GM12878 (cell line): ENCODE measurements around the gene UBE2E1. TPM values are rescaled to one million over a fixed set of nuclear protein-coding genes. Genes with fewer than 3 reads are reported as not detected.

Experiments
- ATAC-seq: fragments of 200-7000 bp; cut with Tn5 transposase; 3 replicates; pipeline ENCODE4 v1.9.1; 2020; ENCODE audit warnings: mild to moderate bottlenecking, moderate library complexity
- BruUV-seq: library from RNA; stranded (reverse); fragments of 400-500 nt; replicated peaks from 2 replicates; lab custom pipeline; 2021; lab: Mats Ljungman, UMichigan
- CTCF ChIA-PET: fragments of 300-600 bp; sonication (Branson Sonifier 250); formaldehyde crosslinking; extraction: SDS; loops from one replicate; lab custom pipeline; 2021; ENCODE audit warnings: inconsistent platforms; lab: Yijun Ruan, JAX
- POLR2A ChIA-PET: fragments of 350-600 bp; formaldehyde crosslinking; extraction: SDS; loops from one replicate; lab custom pipeline; 2021; ENCODE audit warnings: inconsistent platforms; lab: Charles Lee
- RAD21 ChIA-PET: fragments of 300-600 bp; sonication (Branson Sonifier 250); formaldehyde crosslinking; loops from one replicate; lab custom pipeline; 2023; ENCODE audit warnings: antibody characterized with exemption; ENCODE audit not compliant: unreplicated experiment; lab: Charles Lee
- SMC1A ChIA-PET: fragments of 300-600 bp; sonication (Branson Sonifier 250); formaldehyde crosslinking; loops from one replicate; lab custom pipeline; 2023; ENCODE audit not compliant: unreplicated experiment, uncharacterized antibody; lab: Charles Lee
- DNase-seq: peaks from one replicate; pipeline ENCODE4 v3.0.0-alpha.2; 2011; ENCODE audit warnings: low read depth, low spot score
- FAIRE-seq: peaks from 3 replicates; lab custom pipeline; 2011; peaks lifted over from hg19 to GRCh38; lab: Jason Lieb, UNC
- H2AFZ ChIP-seq: 2 replicates; pipeline ENCODE4 v1.6.0; 2011; ENCODE audit warnings: low read depth, low read length, control low read depth; ENCODE audit not compliant: control insufficient read depth
- H3K27ac ChIP-seq: 2 replicates; pipeline ENCODE4 v1.5.1; 2011; ENCODE audit warnings: control low read depth; ENCODE audit not compliant: control insufficient read depth, insufficient read depth
- H3K27me3 ChIP-seq, 2 experiments: replicated peaks in 1 of 2; 2 replicates each; pipeline versions ENCODE4 v1.6.0 to v1.6.1; 2011; ENCODE audit warnings: low read length in 1 of 2; ENCODE audit not compliant: control insufficient read depth in 2 of 2, insufficient read depth in 2 of 2
- H3K36me3 ChIP-seq, 2 experiments: 2 replicates each; pipeline ENCODE4 v1.5.1; 2011; ENCODE audit warnings: low read length in 1 of 2; ENCODE audit not compliant: control insufficient read depth in 2 of 2, insufficient read depth in 2 of 2
- H3K4me1 ChIP-seq: 2 replicates; pipeline ENCODE4 v1.6.1; 2011; ENCODE audit warnings: mild to moderate bottlenecking, low read length, moderate library complexity, mixed read lengths; ENCODE audit not compliant: control insufficient read depth, insufficient read depth
- H3K4me2 ChIP-seq: 2 replicates; pipeline ENCODE4 v1.6.0; 2011; ENCODE audit warnings: control low read depth; ENCODE audit not compliant: control insufficient read depth, insufficient read depth
- H3K4me3 ChIP-seq: fragments of 200-600 bp; sonication (generic); 2 replicates; pipeline ENCODE4 v1.5.1; 2016
- H3K79me2 ChIP-seq: 2 replicates; pipeline ENCODE4 v1.6.0; 2011; ENCODE audit warnings: low read length; ENCODE audit not compliant: control insufficient read depth, insufficient read depth
- H3K9ac ChIP-seq: 2 replicates; pipeline ENCODE4 v1.8.0; 2011; ENCODE audit warnings: low read length, control low read depth, mixed read lengths; ENCODE audit not compliant: control insufficient read depth, insufficient read depth
- H3K9me3 ChIP-seq: replicated peaks from 3 replicates; pipeline ENCODE4 v1.5.1; 2011; ENCODE audit warnings: mild to moderate bottlenecking, low read length; ENCODE audit not compliant: control insufficient read depth, insufficient read depth
- H4K20me1 ChIP-seq: 2 replicates; pipeline ENCODE4 v1.6.0; 2011; ENCODE audit not compliant: control insufficient read depth, insufficient read depth
- CREB1 ChIP-seq: IDR thresholded peaks from 2 replicates; pipeline ENCODE4 v1.6.1; 2012; ENCODE audit warnings: low read depth, mild to moderate bottlenecking, inconsistent platforms
- EED ChIP-seq: sonication (generic); IDR thresholded peaks from 2 replicates; pipeline ENCODE4 v1.6.1; 2016; ENCODE audit warnings: antibody characterized with exemption, low read depth
- GATAD2B ChIP-seq: fragments of 450-650 bp; conservative IDR thresholded peaks from 2 replicates; pipeline ENCODE4 v1.6.1; 2017; ENCODE audit warnings: low read depth, mild to moderate bottlenecking, moderate library complexity
- MTA2 ChIP-seq: fragments of 450-650 bp; IDR thresholded peaks from 2 replicates; pipeline ENCODE4 v1.6.1; 2016; ENCODE audit warnings: low read depth, mild to moderate bottlenecking, moderate library complexity
- ZSCAN29 ChIP-seq: fragments of 450-650 bp; IDR thresholded peaks from 2 replicates; pipeline ENCODE4 v1.6.1; 2017; ENCODE audit warnings: mild to moderate bottlenecking, moderate library complexity
- WGBS: methylation state at CpG from one replicate; pipeline ENCODE4 v1.1.6; 2016; ENCODE audit warnings: low lambda C conversion rate; ENCODE audit not compliant: insufficient replicate concordance, insufficient coverage; ENCODE audit errors: missing lambda C conversion rate; 5-methylcytosine and 5-hydroxymethylcytosine counted together
- in situ Hi-C: fragments of 300-500 bp; cut with MboI; formaldehyde crosslinking; loops from 9 replicates; pipeline ENCODE4 v1.14.3; 2018; ENCODE audit warnings: mixed read lengths
- intact Hi-C: fragments of 100-400 bp; cut with micrococcal nuclease; formaldehyde crosslinking; loops from one replicate; pipeline ENCODE4 v1.14.2; 2022; ENCODE audit not compliant: unreplicated experiment
- polyA plus RNA-seq, 11 experiments: library from polyadenylated mRNA; depleted of rRNA in 4 of 11; unstranded in 6 of 11; stranded (reverse) in 5 of 11; fragments of >200 nt; fragmentation: Nextera tagmentation in 4 of 11; fragmentation: Illumina TruSeq in 1 of 11; extraction: Ambion mirVana in 4 of 11; extraction: Trizol in 1 of 11; gene quantifications; 1 replicate in 1 of 11; 2 replicates in 10 of 11; pipeline versions ENCODE4 v1.2.1 to v1.2.3, GENCODE V29; 2011 to 2016; ENCODE audit warnings: inconsistent platforms in 2 of 11, missing spikeins in 2 of 11, low read depth in 1 of 11
- total RNA-seq, 4 experiments: library from RNA; depleted of rRNA in 3 of 4; stranded (reverse); fragments of >200 nt in 3 of 4; fragmentation: Illumina TruSeq in 1 of 4; extraction: Trizol in 1 of 4; gene quantifications; 2 replicates each; pipeline versions ENCODE4 v1.2.1 to v1.2.3, GENCODE V29; 2013 to 2021

Gene UBE2E1
- total and polyA plus RNA-seq, 10 of the 15 experiments (the other 5 are each of a cell fraction or from before 2014, with no cell fraction given): 18.7 to 425 (median 147) TPM

GRCh38 chr3:23824699-23825444 lies 19.1 kb downstream of the UBE2E1 start:
- intact Hi-C loops: no loop called here
- ChIA-PET SMC1A (interaction anchor here (0.6 to 14.1 kb wide), 5 partner anchors 12 to 53 kb away, joined by 3 to 224 read pairs (median 3); no protein-coding TSS in a partner anchor), RAD21 (interaction anchor here (0.7 to 0.9 kb wide), 2 partner anchors 12 to 13 kb away, joined by 3 to 4 read pairs; no protein-coding TSS in a partner anchor), CTCF (interaction anchor here (1.5 kb wide), 1 partner anchor 11 kb away, joined by 3 read pairs; no protein-coding TSS in a partner anchor), POLR2A (interaction anchor here (7.8 kb wide), 1 partner anchor 15 kb away, joined by 92 read pairs; no protein-coding TSS in a partner anchor)
- H4K20me1 ChIP-seq: no peaks in the 10 kb centered on the region; the same call in 1 of the 2 replicates
- no peak for ATAC-seq
- no peak overlapping the region; the same call in 1 of the 2 replicates for H3K4me3 ChIP-seq
- H2AFZ ChIP-seq: no peak overlapping the region
- H3K79me2 ChIP-seq: peaks cover 89% of the 10 kb centered on the region
- H3K27me3 ChIP-seq: no peaks in the 10 kb centered on the region
- no peak for TF ChIP-seq ZSCAN29
- no peaks in the 10 kb centered on the region for H3K9me3 ChIP-seq
- peaks cover 40% of the 10 kb centered on the region for H3K4me1 ChIP-seq
- H3K9ac ChIP-seq: no peak overlapping the region
- 0 out of 2 replicates have a peak overlapping the region, but pooled peaks have one; percentile 18 for H3K4me2 ChIP-seq
- no peak for DNase-seq
- BruUV-seq: no TSS peak
- H3K27ac ChIP-seq: no peak overlapping the region; the same call in 1 of the 2 replicates
- peaks cover 0 to 13% of the 10 kb centered on the region in 2 experiments; a peak in 2 of 4 replicates for H3K36me3 ChIP-seq
- in situ Hi-C loops: no loop called here
- WGBS: 73% methylated on average over 5 of the region's 5 CpGs
- no peak for FAIRE-seq

GRCh38 chr3:23825802-23826201 lies 20.0 kb downstream of the UBE2E1 start:
- CTCF ChIA-PET: interaction anchor here (1.4 to 2.5 kb wide), 5 partner anchors 9 to 40 kb away, joined by 3 to 14 read pairs (median 7); no protein-coding TSS in a partner anchor
- H3K4me2 ChIP-seq: no peak overlapping the region
- no peak overlapping the region for H3K4me3 ChIP-seq
- DNase-seq (no peak), FAIRE-seq (no peak), ATAC-seq (no peak)
- POLR2A ChIA-PET: interaction anchor here (0.5 to 7.8 kb wide), 3 partner anchors 11 to 41 kb away, joined by 3 to 92 read pairs (median 4); no protein-coding TSS in a partner anchor
- H3K36me3 ChIP-seq: peaks cover 0 to 9% of the 10 kb centered on the region in 2 experiments; a peak in 1 of 4 replicates
- peaks cover 40% of the 10 kb centered on the region for H3K4me1 ChIP-seq
- no peak overlapping the region for H2AFZ ChIP-seq
- intact Hi-C loops: no loop called here
- no peak overlapping the region for H3K27ac ChIP-seq
- H3K79me2 ChIP-seq: peaks cover 88% of the 10 kb centered on the region
- BruUV-seq: TSS peak; percentile 1
- no peak overlapping the region; the same call in 1 of the 2 replicates for H3K9ac ChIP-seq
- no peaks in the 10 kb centered on the region for H3K27me3 ChIP-seq
- H3K9me3 ChIP-seq: no peaks in the 10 kb centered on the region
- RAD21 ChIA-PET: interaction anchor here (1.0 to 4.7 kb wide), 2 partner anchors 8 to 11 kb away, joined by 3 to 28 read pairs; no protein-coding TSS in a partner anchor
- SMC1A ChIA-PET: interaction anchor here (1.5 to 14.1 kb wide), 5 partner anchors 11 to 63 kb away, joined by 4 to 224 read pairs (median 14); no protein-coding TSS in a partner anchor
- 98% methylated on average over 4 of the region's 4 CpGs for WGBS
- in situ Hi-C loops: no loop called here
- H4K20me1 ChIP-seq: no peaks in the 10 kb centered on the region; the same call in 1 of the 2 replicates
- TF ChIP-seq CREB1 (no peak), GATAD2B (no peak), EED (no peak), MTA2 (no peak)
